GM12892 (cell line): Measurements from ENCODE around the gene PLSCR3.

ENCODE experiments used
- POLR2A ChIP-seq: IDR thresholded peaks from 2 replicates; pipeline ENCODE4 v1.6.1; 2011; ENCODE audit warnings: low read depth, low read length, control low read depth
- POLR2AphosphoS5 ChIP-seq: IDR thresholded peaks from 2 replicates; pipeline ENCODE4 v1.6.1; 2011; ENCODE audit warnings: low read depth, low read length, control low read depth

- TF ChIP-seq POLR2A, result peak; percentile 40; the same call in 1 of the 2 replicates
- TF ChIP-seq POLR2AphosphoS5, result no peak
Measured at GRCh38 chr17:7435676-7436555, 41.6 kb upstream of the PLSCR3 start.
